HepG2 (cell line): Measurements from ENCODE around the gene ARHGEF7. TPM values are rescaled to one million over a fixed set of nuclear protein-coding genes. Genes with fewer than 3 reads are reported as not detected.

Source experiments
- ATAC-seq: fragments of 200-7000 bp; cut with Tn5 transposase; 3 replicates; pipeline ENCODE4 v1.9.1; 2020; ENCODE audit warnings: mild to moderate bottlenecking, moderate library complexity
- BruUV-seq: library from RNA; stranded (reverse); fragments of 400-500 nt; replicated peaks from 2 replicates; lab custom pipeline; 2021; lab: Mats Ljungman, UMichigan
- CTCF ChIA-PET: fragments of 300-600 bp; formaldehyde crosslinking; extraction: SDS; loops from one replicate; lab custom pipeline; 2021; ENCODE audit warnings: low total read pairs, inconsistent platforms, low intra/inter-chr PET ratio; lab: Yijun Ruan, JAX
- POLR2A ChIA-PET: fragments of 350-600 bp; sonication (Branson Sonifier 250); formaldehyde crosslinking; loops from one replicate; lab custom pipeline; 2020; ENCODE audit warnings: antibody characterized with exemption, inconsistent platforms; lab: Yijun Ruan, JAX
- DNase-seq: peaks from one replicate; pipeline ENCODE4 v3.0.0-alpha.2; 2015; ENCODE audit warnings: low spot score
- FAIRE-seq: peaks from 3 replicates; lab custom pipeline; 2011; peaks lifted over from hg19 to GRCh38; lab: Jason Lieb, UNC
- H2AFZ ChIP-seq: one replicate; pipeline ENCODE4 v1.6.1; 2011; ENCODE audit warnings: low read length, inconsistent platforms
- H3K27ac ChIP-seq: fragments of 300-600 bp; 3 replicates; pipeline ENCODE4 v1.8.0; 2011; ENCODE audit warnings: mixed run types, mild to moderate bottlenecking, mixed read lengths, low read length, inconsistent platforms; ENCODE audit not compliant: insufficient read depth; ENCODE audit errors: extremely low read length
- H3K27me3 ChIP-seq, 2 experiments: fragments of 200-600 bp in 1 of 2; 2 replicates in 1 of 2; 3 replicates in 1 of 2; pipeline versions ENCODE4 v1.6.0 to v1.8.0; 2011; ENCODE audit warnings: low read length in 2 of 2, mild to moderate bottlenecking in 2 of 2, moderate library complexity in 2 of 2, inconsistent platforms in 1 of 2; ENCODE audit not compliant: insufficient read depth in 2 of 2, control insufficient read depth in 1 of 2
- H3K36me3 ChIP-seq, 2 experiments: fragments of 200-600 bp in 1 of 2; replicated peaks in 1 of 2; 2 replicates in 1 of 2; 3 replicates in 1 of 2; pipeline versions ENCODE4 v1.5.1 to v1.8.0; 2011; ENCODE audit warnings: low read length in 2 of 2, inconsistent platforms in 1 of 2; ENCODE audit not compliant: insufficient read depth in 2 of 2, control insufficient read depth in 1 of 2
- H3K4me1 ChIP-seq: 2 replicates; pipeline ENCODE4 v1.5.1; 2012; ENCODE audit warnings: low read length, inconsistent platforms; ENCODE audit not compliant: insufficient read depth
- H3K4me2 ChIP-seq: 2 replicates; pipeline ENCODE4 v1.6.0; 2011; ENCODE audit warnings: low read depth, low read length, inconsistent platforms
- H3K4me3 ChIP-seq, 3 experiments: fragments of 200-600 bp in 1 of 3; sonication (generic), shearing (Covaris generic) in 1 of 3; replicated peaks in 1 of 3; 2 replicates each; pipeline ENCODE4 v1.5.1; 2011 to 2016; ENCODE audit warnings: low read length in 3 of 3, inconsistent platforms in 2 of 3, low read depth in 2 of 3, mild to moderate bottlenecking in 2 of 3, control low read depth in 1 of 3, mixed read lengths in 1 of 3; ENCODE audit not compliant: insufficient read depth in 1 of 3
- H3K79me2 ChIP-seq: one replicate; pipeline ENCODE4 v1.6.1; 2011; ENCODE audit warnings: low read length, inconsistent platforms; ENCODE audit not compliant: insufficient read depth
- H3K9ac ChIP-seq: 2 replicates; pipeline ENCODE4 v1.6.0; 2011; ENCODE audit warnings: mild to moderate bottlenecking, low read depth, low read length, inconsistent platforms; ENCODE audit not compliant: insufficient read depth
- H3K9me3 ChIP-seq: 2 replicates; pipeline ENCODE4 v1.5.1; 2012; ENCODE audit warnings: mild to moderate bottlenecking, low read length
- H4K20me1 ChIP-seq: 2 replicates; pipeline ENCODE4 v1.6.0; 2011; ENCODE audit warnings: inconsistent platforms, mild to moderate bottlenecking, low read length, moderate library complexity; ENCODE audit not compliant: insufficient read depth
- ATF2 ChIP-seq: sonication (generic); formaldehyde crosslinking; IDR thresholded peaks from 2 replicates; pipeline ENCODE4 v1.4.0; 2020; ENCODE audit warnings: missing genetic modification reagents
- DR1 ChIP-seq: sonication (generic); formaldehyde crosslinking; IDR thresholded peaks from 2 replicates; pipeline ENCODE4 v1.8.0; 2021; ENCODE audit warnings: mild to moderate bottlenecking, missing genetic modification reagents, inconsistent platforms
- ETV5 ChIP-seq: IDR thresholded peaks from 2 replicates; pipeline ENCODE4 v1.6.1; 2018; ENCODE audit warnings: missing biosample characterization, missing genetic modification reagents, inconsistent platforms, borderline replicate concordance
- FOXP1 ChIP-seq, 2 experiments: fragments of 450-650 bp in 1 of 2; IDR thresholded peaks; 2 replicates each; pipeline ENCODE4 v1.6.1; 2017 to 2018; ENCODE audit warnings: antibody characterized with exemption in 1 of 2
- MIER3 ChIP-seq: IDR thresholded peaks from 2 replicates; pipeline ENCODE4 v1.6.1; 2016; ENCODE audit warnings: missing compliant biosample characterization, borderline replicate concordance
- MTA3 ChIP-seq: sonication (generic); formaldehyde crosslinking; IDR thresholded peaks from 2 replicates; pipeline ENCODE4 v1.4.0; 2020; ENCODE audit warnings: missing genetic modification reagents
- NONO ChIP-seq, 2 experiments: fragments of 450-650 bp in 1 of 2; sonication (generic) in 1 of 2; formaldehyde crosslinking in 1 of 2; IDR thresholded peaks in 1 of 2; conservative IDR thresholded peaks in 1 of 2; 2 replicates each; pipeline versions ENCODE4 v1.6.1 to v1.8.0; 2017 to 2022; ENCODE audit warnings: mild to moderate bottlenecking in 1 of 2, missing genetic modification reagents in 1 of 2, moderate library complexity in 1 of 2
- NR0B2 ChIP-seq: sonication (generic); formaldehyde crosslinking; IDR thresholded peaks from 2 replicates; pipeline ENCODE4 v1.4.0; 2020; ENCODE audit warnings: mild to moderate bottlenecking, missing genetic modification reagents
- NR2F6 ChIP-seq, 2 experiments: IDR thresholded peaks; 2 replicates each; pipeline ENCODE4 v1.6.1; 2016; ENCODE audit warnings: antibody characterized with exemption in 1 of 2, mild to moderate bottlenecking in 1 of 2
- PHF5A ChIP-seq: IDR thresholded peaks from one replicate; pipeline ENCODE4 v1.6.1; 2018; ENCODE audit warnings: low read depth, missing genetic modification reagents; ENCODE audit not compliant: unreplicated experiment
- RXRA ChIP-seq: sonication (generic); formaldehyde crosslinking; IDR thresholded peaks from 2 replicates; pipeline ENCODE4 v1.5.1; 2020; ENCODE audit warnings: missing genetic modification reagents
- YEATS2 ChIP-seq: sonication (generic); formaldehyde crosslinking; IDR thresholded peaks from 2 replicates; pipeline ENCODE4 v1.4.0; 2020; ENCODE audit warnings: missing genetic modification reagents, borderline replicate concordance
- ZBTB2 ChIP-seq: sonication (generic); formaldehyde crosslinking; IDR thresholded peaks from 2 replicates; pipeline ENCODE4 v1.8.0; 2022; ENCODE audit warnings: low read depth, missing genetic modification reagents
- ZBTB3 ChIP-seq: sonication (generic); formaldehyde crosslinking; IDR thresholded peaks from 2 replicates; pipeline ENCODE4 v1.4.0; 2020; ENCODE audit warnings: low read depth, mild to moderate bottlenecking, moderate library complexity, missing genetic modification reagents, borderline replicate concordance
- ZBTB42 ChIP-seq: sonication (generic); formaldehyde crosslinking; IDR thresholded peaks from 2 replicates; pipeline ENCODE4 v1.5.0; 2020; ENCODE audit warnings: mild to moderate bottlenecking, missing genetic modification reagents
- ZFP82 ChIP-seq: sonication (generic); formaldehyde crosslinking; IDR thresholded peaks from 2 replicates; pipeline ENCODE4 v1.5.1; 2020; ENCODE audit warnings: mild to moderate bottlenecking, missing genetic modification reagents, borderline replicate concordance
- ZNF280D ChIP-seq: sonication (generic); formaldehyde crosslinking; IDR thresholded peaks from 2 replicates; pipeline ENCODE4 v1.5.1; 2020; ENCODE audit warnings: mild to moderate bottlenecking, missing genetic modification reagents
- ZNF543 ChIP-seq: sonication (generic); formaldehyde crosslinking; IDR thresholded peaks from 2 replicates; pipeline ENCODE4 v1.4.0; 2020; ENCODE audit warnings: mild to moderate bottlenecking, missing genetic modification reagents
- ZNF724P ChIP-seq: sonication (generic); formaldehyde crosslinking; IDR thresholded peaks from 2 replicates; pipeline ENCODE4 v1.8.0; 2022; ENCODE audit warnings: missing genetic modification reagents, borderline replicate concordance
- whole genome bisulfite sequencing: methylation state at CpG from one replicate; pipeline ENCODE4 v1.1.6; 2017; ENCODE audit warnings: low lambda C conversion rate; 5-methylcytosine and 5-hydroxymethylcytosine counted together
- in situ Hi-C: cut with HindIII; loops from 2 replicates; pipeline ENCODE4 v1.10.0; 2017; ENCODE audit warnings: low pct_unique_long_range_greater_than_20kb; ENCODE audit not compliant: extremely low pct_ligation_motif_present
- intact Hi-C: fragments of 100-400 bp; cut with micrococcal nuclease; formaldehyde crosslinking; loops from one replicate; pipeline ENCODE4 v1.10.0; 2022; ENCODE audit not compliant: unreplicated experiment
- polyA plus RNA-seq, 8 experiments: library from polyadenylated mRNA; depleted of rRNA in 3 of 8; stranded (reverse) in 7 of 8; unstranded in 1 of 8; fragments of >200 nt; fragmentation: Illumina TruSeq in 4 of 8; extraction: Trizol in 4 of 8; gene quantifications; 2 replicates each; pipeline versions ENCODE4 v1.2.1 to v1.2.3, GENCODE V29; 2011 to 2016; ENCODE audit warnings: low read depth in 4 of 8, missing spikeins in 1 of 8, mixed read lengths in 1 of 8; ENCODE audit not compliant: insufficient read depth in 1 of 8
- total RNA-seq, 5 experiments: library from RNA; depleted of rRNA; stranded (reverse); fragments of >200 nt; fragmentation: Illumina TruSeq; extraction: Trizol; gene quantifications; 2 replicates each; pipeline ENCODE4 v1.2.3, GENCODE V29; 2016; ENCODE audit warnings: low read depth in 1 of 5

Gene ARHGEF7
- total and polyA plus RNA-seq, 2 of the 13 experiments (the other 11 are each of a cell fraction or from before 2014, with no cell fraction given), result 15.7 to 22.3 TPM

GRCh38 chr13:111171629-111172028 lies 56.5 kb downstream of the ARHGEF7 start:
- no TSS peak for BruUV-seq
- Histone ChIP-seq H3K9ac (no peak overlapping the region), H3K4me3 (no peak overlapping the region), H3K27ac (peak overlapping the region; percentile 42), H4K20me1 (peaks cover 32% of the 10 kb centered on the region), H3K79me2 (peaks cover 88% of the 10 kb centered on the region), H3K4me2 (peak overlapping the region; percentile 49), H2AFZ (no peak overlapping the region), H3K27me3 (no peaks in the 10 kb centered on the region), H3K36me3 (peaks cover 5 to 18% of the 10 kb centered on the region in 2 experiments; a peak in 3 of 5 replicates), H3K4me1 (peaks cover 28% of the 10 kb centered on the region), H3K9me3 (no peaks in the 10 kb centered on the region)
- in situ Hi-C loops (no loop called here), intact Hi-C loops (no loop called here)
- DNase-seq (peak; percentile 83), ATAC-seq (peak; percentile 88), FAIRE-seq (peak; percentile 85)
- ChIA-PET CTCF (no interaction called here), POLR2A (interaction anchor here (0.8 kb wide), 1 partner anchor 14 kb away, joined by 3 read pairs; no protein-coding TSS in a partner anchor)
- WGBS, result 38% methylated on average over 2 of the region's 2 CpGs
- TF ChIP-seq RXRA (CRISPR knock-in tag) (no peak), ZFP82 (no peak), NONO (IDR thresholded peaks at IDR 0.05) (no peak), NONO (CRISPR knock-in tag; conservative IDR thresholded peaks at IDR 0.05) (0 out of 2 replicates have a peak, but pooled peaks have one; percentile 24), ZNF724P (no peak), DR1 (CRISPR knock-in tag) (no peak), MIER3 (no peak), MTA3 (CRISPR knock-in tag) (no peak), YEATS2 (no peak), PHF5A (CRISPR knock-in tag) (no peak), ZBTB2 (CRISPR knock-in tag) (no peak), ZBTB3 (CRISPR knock-in tag) (no peak), ATF2 (CRISPR knock-in tag) (no peak), ZNF280D (CRISPR knock-in tag) (no peak), NR2F6 (IDR thresholded peaks at IDR 0.05) (peak; percentile 71), NR2F6 (CRISPR knock-in tag; IDR thresholded peaks at IDR 0.05) (peak; percentile 59), ZNF543 (CRISPR knock-in tag) (no peak), NR0B2 (CRISPR knock-in tag) (no peak), ZBTB42 (CRISPR knock-in tag) (no peak), ETV5 (CRISPR knock-in tag) (no peak), FOXP1 (IDR thresholded peaks at IDR 0.05) (no peak), FOXP1 (CRISPR knock-in tag; IDR thresholded peaks at IDR 0.05) (no peak)
